GM19043 (cell line): Measurements from ENCODE around the gene TTC7B.

Experiments used
- ATAC-seq: cut with Tn5 transposase; IDR thresholded peaks from one replicate; pipeline ENCODE4 v1.9.1; 2021; ENCODE audit warnings: low read depth; ENCODE audit not compliant: unreplicated experiment

Gene TTC7B

DNA sequence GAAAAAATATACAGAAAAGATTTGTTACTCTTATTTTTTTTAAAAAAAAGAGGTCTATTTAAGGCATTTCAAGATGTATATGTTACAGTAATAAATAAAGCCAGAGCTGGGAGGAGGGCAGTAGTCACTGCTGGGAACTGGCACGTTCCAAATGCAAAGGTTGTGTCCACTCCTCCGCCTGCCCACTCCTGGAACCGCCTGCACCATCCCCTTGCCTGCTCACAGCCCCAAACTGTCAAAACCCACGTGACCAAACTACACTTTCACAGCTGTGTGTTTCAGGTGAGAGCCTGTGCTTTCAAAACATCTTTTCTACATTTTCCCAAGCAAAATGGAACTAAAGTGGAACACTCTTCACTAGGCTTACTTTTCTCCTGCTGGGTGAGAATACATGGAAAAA, 160.4 kb downstream of the TTC7B start:
- no peak for ATAC-seq

DNA sequence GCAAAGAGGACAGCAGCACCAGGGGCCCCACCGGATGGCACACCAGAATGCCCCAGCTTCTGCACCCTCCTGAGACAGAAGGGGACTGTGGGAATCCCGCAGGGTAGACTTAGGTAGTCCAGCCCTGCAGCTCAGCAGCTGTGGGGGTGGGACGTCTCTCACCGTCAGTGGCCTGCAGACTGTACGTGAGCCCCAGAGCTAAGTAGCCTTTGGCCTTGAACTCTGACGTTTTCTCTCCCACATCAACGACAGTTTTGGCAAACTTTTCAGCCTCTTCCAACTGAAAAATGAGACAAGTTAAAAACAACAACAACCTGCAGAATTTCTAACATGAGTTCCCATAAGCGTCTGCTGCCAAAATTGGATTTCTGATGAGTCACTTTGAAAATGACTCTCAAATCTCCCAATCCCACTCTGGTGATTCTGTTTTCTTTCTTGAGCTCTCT, 161.4 kb downstream of the TTC7B start:
- no peak for ATAC-seq

DNA sequence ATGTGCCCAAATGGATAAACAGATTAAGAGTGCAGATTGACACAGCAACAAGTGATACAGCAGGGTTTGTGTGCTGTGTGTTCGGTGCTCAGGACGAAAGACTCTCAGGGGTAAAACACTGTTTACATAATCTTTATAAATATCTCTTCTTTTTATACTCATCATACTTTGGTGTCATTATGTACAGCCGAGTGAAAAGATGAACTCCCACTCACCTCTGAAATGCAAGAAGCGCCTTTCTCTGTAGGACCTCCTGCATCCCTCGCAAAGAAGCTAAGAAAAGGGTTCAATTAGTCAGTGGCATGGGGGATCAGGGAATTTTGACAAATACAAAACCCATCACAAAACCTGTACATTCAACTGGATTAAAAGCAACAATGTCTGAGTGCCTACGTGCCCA, 163.6 kb downstream of the TTC7B start:
- no peak for ATAC-seq

DNA sequence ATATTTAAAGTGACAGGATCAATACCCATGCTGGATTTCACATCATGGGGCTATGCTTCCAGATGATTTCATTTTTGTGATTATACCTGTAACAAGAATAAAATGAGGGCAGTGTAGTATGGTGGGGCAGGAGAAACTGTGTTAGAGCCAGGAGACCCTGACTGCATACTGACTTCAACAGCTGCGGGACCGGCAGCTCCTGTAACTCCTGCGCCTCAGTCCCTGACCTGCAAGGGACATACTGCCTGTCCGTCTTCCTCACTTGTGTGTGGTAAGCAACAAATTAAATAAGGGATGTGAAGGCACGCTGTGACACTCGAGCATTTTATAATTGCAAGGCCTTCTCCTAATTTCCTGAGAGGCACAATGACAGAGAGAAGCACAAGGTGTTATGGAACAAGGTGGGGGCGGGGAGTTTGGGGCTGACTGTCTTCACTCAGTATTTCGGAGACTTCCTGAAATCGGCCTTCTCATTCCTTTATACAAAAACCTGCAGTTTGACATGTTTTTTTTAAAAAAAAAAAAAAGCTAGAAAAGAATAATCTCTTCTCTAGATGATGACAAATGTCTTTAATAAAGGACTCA, 164.2 kb downstream of the TTC7B start:
- no peak for ATAC-seq

DNA sequence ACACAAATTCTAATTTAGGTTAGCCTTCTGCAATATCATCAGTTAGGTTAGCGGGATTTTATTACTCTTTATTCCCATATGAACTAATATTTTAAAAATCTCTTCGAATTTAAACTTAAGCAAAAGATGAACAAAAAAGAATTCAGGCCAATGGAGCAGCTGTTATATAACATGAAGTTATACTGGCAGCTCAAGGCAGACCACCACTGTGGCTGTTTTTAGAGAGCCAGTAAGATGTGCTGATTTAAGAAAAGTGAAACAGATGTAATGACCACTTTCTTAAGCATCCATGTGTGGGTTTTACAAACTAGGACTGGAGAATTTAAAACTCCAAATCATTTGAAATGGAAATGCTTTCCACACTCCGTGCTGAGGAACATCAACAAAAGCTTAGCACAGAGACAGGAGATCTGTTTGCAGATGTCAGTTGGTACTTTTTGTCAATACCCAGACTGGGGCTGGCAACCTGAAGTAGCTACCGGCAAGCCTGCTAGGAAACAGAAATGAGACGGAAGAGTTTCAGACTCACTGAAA, 164.9 kb downstream of the TTC7B start:
- no peak for ATAC-seq

DNA sequence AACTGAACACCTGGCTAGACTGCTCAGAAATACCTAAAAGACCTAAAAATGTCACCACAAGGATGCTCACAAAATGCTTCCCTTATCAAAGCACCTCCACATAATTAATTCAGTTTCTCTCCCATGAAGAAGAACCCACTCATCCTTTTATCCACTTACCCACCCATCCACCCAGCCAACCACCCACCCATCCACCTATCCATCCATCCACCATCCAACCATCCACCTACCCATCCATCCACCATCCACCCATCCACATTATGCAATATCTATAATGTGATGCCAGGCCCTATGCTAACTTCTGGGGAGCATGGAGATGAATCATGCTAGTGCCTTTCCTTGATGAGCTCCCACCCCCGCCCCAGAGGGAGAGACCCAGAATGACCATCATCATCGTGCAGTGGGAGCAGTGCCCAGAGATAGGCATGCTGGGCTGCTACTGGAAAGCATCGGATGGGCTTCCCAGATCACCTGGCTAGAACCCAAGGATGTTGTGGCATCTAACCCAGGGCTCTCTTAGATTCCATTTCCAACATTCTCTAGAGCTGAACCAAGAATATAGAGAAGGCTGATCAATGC, 166.6 kb downstream of the TTC7B start:
- no peak for ATAC-seq

DNA sequence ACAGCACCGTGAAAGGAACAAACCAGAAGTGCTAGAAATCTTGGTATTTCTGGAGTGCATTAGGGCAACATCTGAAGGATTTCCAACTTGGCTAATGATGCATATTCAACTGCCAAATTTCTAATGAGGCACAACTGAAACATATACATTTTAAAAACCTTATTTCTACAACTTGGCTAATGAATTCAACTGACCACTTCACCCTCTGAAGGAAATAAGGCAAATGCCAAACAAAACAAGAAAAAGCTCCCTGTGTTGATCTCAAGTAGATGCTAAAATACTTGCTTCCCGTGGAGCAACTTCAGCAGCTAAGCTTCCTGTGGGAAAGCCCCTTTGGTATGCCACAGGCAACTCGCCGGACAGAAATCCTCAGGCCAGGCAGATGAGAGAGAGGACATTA, 167.1 kb downstream of the TTC7B start:
- no peak for ATAC-seq

DNA sequence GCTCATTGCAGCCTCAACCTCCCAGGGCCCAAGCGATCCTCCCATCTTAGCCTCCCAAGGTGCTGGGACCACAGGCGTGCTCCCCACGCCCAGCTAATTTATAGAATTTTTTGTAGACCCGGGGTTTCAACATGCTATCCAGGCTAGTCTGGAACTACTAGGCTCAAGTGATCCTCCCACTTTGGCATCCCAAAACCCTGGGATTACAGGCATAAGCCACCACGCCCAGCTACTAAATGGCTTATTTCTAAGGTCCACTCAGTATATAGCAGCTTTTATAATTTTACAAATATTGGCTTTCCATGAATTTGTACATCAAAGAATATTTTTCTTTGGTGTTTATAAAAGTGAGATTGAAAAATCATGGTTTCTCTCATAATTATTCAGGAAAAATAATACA, 167.8 kb downstream of the TTC7B start:
- no peak for ATAC-seq

DNA sequence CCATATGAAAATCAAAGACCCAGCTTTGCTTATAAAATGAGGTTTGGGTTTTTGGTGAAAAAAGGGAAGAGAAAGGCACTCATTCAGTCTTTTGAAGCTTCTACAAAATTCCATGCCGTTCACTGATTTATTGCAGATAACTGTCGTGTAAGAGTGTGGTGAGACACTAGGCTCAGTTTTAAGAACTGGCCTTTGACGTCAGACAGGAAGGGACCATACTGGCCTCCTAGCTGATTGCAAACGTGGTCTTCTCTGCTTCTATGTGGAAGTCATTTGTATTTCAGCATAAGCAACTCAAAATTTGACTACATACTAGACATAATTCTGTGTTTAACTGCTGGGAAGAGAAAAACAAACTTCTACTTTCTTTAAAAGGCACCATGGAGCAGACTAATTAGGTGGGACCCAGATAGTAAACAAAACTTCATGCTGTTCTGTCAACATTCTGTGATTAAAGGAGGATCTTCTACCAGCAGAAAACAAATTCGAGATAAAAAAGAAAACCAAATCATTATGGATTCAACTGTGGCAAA, 168.7 kb downstream of the TTC7B start:
- ATAC-seq, result no peak

DNA sequence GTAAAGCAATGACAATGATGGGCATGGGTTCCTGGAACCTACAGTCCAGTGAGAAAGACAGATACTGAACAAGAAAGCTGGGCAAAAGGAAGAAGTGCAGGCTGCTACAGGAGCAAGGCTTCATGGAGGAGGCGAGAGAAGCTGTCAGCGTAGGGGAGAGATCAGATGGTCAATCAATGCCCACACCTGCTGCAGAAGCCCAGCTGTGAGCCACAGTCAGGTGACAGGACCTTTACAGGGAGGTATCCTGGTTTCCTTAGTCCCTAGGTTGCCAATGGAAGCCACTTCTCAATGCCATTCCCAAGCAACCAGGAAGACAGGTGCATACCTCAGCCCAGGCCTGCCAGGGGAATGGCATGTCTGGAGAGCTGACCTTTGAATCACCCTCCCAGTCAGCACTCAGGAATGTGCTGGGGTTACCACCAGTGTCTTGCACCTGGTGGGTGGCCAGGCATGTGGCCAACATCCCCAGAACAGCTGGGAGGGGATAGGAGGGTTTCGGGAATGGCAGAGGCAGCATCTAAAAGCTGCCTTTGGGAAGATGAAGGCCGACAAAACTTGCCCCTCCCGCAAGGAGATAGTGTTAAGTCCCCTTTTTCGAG, 170.3 kb downstream of the TTC7B start:
- ATAC-seq, result no peak

DNA sequence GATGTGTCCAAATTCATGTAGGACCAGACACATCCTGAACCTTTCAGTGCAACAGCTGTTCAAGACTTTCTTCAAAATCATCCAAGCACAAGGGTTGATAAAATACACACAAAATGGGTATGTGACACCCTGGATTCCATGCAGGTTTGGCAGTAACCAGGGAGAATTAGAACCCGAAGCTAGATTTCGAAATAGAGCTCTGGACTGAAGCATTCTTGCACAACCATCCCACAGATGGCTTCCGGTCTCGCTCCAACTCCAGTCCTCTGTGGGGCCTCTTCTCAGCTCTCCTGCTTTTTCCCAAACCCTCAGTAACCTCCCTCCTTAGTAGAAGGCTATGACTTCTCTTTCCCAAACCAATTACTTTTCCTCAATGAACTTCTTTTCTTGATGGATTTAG, 171.3 kb downstream of the TTC7B start:
- ATAC-seq, result no peak

DNA sequence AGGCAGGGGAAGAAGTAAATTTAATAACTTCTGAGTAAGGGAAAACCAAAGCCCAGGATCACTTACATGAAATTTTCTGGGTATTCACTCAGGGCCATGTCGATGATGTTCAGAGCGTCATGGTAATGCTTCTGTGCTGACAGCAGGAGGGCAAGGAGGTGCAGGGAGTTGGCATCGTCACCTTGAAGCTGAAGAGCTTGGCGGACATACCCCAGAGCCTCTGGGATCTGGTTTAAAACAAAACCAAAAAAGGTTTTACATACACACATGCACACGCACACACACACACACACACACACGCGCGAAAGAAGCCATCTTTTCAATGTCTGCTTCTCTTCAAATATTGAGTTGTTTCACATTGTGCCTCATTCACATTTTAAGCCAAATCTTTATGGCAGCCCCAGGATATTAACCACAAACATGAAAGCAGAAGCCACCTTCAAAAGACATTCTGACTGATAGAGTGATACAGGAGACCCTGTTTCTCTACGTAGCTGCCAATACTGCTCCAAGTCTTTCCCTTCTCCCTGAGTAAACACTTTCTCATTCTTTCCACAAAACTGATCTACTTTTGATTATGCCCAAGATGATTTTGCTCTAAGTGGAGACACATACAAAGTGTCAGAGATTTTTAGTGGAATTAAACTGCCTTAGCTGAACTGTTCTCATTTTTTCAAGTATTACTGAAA, 172.1 kb downstream of the TTC7B start:
- ATAC-seq, result no peak

DNA sequence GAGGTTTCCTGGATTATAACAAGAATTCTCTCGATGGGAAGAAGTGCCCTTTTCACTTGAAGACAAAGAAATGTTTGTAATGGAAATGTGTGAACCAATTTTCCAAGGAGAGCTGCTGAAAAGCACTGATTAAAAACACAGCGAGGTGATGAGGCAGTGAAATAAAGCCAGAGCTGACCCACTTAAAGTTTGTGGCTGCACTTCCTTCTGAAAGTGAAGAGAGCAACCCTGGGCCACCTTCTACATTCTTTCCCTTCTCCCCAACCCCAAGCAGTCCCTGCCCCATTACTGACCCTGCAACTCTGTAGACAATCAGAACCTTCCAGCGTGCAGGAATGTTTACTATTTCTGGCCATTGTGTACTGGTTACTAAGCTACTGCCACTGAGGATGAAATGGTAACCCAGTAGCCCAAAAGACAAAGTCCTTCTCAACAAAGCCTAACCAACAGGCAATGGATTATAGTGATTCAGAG, 173.9 kb downstream of the TTC7B start:
- no peak for ATAC-seq

DNA sequence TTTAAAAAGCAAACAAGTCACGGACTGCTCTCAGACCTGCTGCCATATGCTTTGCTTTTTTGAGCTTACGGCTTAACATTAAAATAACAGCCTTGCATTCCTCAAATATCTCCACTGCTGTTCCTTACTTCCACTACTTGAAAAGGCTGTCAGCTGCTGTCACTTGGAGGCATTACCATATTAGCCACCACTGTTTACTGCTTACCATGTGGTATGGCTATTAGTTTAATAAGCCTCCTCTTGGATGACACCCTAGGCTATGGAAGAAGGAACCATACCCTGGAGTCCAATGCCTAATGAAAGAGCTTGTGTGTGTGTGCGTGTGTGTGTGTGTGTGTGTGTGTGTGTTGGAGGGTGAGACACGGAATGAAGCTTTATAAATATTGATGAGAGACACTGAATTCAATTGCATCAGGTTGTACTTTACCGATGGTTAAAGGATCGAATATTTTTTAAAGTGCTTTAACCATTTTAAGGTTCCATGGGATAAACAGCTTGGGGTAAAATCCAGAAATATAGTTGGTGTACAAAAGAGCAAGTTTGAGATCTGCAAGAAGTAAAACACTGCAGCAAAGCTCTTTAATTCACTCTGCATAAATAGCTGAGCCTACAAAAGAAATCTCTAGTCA, 174.5 kb downstream of the TTC7B start:
- no peak for ATAC-seq

DNA sequence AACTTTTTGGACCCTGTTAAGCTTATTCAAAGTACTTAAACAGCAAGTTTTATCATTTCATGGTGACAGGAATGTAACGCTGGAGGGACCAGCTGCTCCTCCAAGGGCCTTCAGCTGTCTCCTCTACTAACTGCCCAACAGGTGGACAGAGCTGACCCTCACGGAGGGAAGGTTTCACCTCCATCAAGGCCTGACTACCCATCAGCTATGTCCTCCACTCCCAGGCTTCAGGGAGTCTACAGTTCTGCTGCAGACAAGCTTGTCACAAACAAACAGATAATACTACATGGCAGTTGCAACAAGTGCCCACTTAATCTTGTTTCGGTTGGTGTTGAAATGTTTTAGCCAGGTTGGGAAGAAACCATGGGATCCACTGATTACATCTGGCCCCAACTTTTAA, 175.1 kb downstream of the TTC7B start:
- ATAC-seq, result no peak

DNA sequence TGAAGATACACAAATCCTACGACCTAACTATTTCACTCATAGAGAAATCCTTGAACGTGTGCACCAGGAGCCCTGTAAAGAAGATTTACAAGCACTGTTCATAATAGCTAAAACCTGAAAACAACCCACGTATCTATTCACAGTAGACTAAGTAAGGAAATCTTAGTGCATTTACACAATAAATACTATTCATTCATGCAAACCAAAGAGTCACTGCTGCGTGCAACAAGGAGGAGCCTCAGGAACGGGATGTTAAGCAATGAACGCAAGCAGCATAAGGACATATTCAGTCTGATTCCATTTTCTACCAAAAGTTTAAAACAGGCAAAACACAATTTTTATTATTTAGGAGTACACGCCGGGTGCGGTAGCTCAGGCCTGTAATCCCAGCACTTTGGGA, 176.6 kb downstream of the TTC7B start:
- no peak for ATAC-seq

DNA sequence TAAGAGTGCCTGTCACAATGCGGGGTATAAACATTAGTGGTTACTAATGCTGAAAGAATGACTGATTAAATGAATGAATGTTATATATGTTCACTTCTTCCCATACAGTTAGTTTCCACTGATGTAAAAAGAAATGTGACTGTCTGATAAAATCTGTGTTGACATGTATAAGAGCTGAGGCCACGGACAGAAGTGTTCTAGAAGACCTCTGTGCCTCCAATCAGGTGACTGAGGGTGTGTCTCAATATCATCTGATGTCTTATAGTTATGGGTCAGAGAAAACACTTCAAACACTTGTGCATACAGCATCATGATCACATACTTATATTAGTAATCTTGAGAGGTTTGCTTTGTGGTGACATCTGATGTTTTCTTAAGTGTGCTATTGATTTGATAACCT, 183.4 kb downstream of the TTC7B start:
- no peak for ATAC-seq

DNA sequence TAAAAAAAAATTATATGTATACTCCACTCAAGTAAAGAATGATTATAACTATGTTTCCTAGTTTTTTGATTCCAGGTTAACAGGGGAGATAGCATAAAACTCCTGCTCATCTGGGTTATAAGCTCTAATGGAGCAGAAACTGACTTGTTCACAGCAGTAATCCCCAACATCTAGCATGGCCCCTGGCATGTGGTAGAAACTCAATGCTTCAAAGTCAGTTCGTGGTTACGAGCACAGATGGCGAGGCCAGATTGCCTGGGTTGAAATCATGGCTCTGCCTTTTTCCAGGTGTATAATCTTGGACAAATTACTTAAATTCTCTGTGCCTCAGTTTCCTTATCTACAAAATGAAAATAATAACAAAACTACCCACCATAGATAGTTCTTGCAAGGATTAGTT, 183.8 kb downstream of the TTC7B start:
- no peak for ATAC-seq

DNA sequence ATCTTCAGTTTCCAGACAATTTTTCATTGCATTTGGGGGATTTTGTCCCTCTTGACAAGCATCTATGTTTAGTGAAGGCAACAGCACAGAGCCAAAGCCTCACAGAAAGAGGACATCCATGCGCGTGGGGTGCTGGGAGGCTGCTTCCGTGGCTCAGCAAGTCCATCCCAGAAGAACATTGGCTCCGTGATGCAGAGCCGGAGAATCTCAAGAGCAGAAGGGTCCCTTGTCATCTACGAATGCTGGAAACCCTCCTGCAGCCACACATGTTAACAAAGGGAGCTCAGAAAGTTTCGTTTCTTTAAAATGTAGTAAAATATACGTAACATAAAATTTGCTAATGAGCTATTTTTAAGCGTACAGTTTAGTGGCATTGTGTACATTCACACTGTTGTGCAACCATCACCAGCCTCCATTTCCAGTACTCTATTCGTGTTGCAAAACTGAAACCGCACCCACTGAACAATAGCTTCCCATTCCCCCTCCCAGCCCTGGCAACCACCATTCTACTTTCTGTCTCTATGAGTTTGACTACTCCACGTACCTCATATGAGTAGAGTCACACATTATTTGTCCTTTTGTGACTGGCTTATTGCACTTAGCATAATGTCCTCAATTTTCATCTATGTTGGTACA, 185.9 kb downstream of the TTC7B start:
- no peak for ATAC-seq

DNA sequence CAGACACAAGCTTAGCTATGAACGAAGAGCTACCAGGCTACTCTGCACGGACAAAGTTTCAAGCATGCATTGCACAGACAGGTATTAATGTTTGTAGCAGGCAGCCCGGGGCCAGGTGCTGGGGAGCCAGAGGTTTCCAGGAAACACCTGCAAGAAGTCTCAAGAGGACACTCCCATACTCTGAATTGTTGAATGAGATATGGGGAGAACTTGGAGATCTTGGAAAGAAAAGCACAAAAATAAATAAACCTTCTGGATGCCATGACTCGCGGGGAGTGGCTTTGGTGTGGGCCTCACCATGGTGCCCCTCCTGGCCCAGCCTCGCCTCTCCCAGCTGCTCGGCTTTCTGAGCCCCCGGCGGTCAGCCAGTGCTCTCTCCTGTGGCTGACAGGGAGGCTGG, 186.8 kb downstream of the TTC7B start:
- no peak for ATAC-seq
